ENCODE results near the gene IRF4. TPM values are rescaled to one million over a fixed set of nuclear protein-coding genes. Genes with fewer than 3 reads are reported as not detected.

IRF4 gene
- total and polyA plus RNA-seq, 10 donors, result 8.7 to 91.3 (median 46.3) TPM

DNA sequence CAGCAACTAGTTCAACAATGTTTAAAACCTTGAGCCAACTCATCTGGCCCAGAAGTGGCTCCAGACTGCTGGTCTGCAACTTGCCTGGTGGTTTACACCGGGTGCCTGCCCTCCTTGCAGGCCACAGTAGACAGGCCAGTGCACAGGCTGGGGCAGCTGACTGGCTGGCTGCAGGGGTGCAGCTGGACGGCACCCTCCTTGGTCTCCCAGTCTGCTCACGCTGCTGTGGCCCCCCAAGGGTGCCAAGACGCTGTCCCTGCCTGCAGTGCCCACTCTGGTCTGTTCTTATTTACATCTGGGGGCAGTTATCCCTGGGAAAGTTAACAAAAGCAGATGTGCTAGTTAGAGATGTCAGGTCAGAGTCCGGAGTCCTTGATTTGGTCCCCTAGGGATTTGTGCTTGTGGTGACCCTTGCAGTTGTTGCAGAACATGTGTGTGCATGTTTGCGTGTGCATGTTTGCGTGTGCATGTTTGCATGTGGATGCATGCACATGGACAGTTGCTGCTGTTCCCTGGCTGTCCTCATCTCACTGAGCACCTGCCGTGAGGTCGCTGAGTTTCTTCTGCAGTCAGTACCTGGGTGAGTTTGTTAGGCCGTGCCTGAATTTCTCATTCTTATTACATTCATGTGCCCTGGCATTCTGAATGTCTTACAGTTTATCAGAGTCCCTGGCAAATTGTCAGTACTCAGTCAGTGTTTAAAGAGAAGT lies 48.2 kb upstream of the IRF4 start:
- peak; percentile 78 for DNase-seq
- H3K27ac ChIP-seq, result no peak overlapping the region
- intact Hi-C loops (cut with DNase I; ENCODE audit: low total_unique reads), result no loop called here
- WGBS, 5 donors, result 85 to 90% (median 88%) methylated on average over 10 of the region's 10 CpGs
- no peaks in the 10 kb centered on the region for H3K27me3 ChIP-seq (replicated peaks in 1 of 7)
- peaks cover 0 to 23% (median 6%) of the 10 kb centered on the region in 6 donors for H3K36me3 ChIP-seq
- no peaks in the 10 kb centered on the region for H3K9me3 ChIP-seq
- H3K4me1 ChIP-seq, result peaks cover 27 to 71% (median 64%) of the 10 kb centered on the region in 6 donors
- H3K4me3 ChIP-seq, result no peak overlapping the region
- TF ChIP-seq POLR2A (IDR thresholded peaks at IDR 0.05), result no peak
- TF ChIP-seq, protein P1, sequence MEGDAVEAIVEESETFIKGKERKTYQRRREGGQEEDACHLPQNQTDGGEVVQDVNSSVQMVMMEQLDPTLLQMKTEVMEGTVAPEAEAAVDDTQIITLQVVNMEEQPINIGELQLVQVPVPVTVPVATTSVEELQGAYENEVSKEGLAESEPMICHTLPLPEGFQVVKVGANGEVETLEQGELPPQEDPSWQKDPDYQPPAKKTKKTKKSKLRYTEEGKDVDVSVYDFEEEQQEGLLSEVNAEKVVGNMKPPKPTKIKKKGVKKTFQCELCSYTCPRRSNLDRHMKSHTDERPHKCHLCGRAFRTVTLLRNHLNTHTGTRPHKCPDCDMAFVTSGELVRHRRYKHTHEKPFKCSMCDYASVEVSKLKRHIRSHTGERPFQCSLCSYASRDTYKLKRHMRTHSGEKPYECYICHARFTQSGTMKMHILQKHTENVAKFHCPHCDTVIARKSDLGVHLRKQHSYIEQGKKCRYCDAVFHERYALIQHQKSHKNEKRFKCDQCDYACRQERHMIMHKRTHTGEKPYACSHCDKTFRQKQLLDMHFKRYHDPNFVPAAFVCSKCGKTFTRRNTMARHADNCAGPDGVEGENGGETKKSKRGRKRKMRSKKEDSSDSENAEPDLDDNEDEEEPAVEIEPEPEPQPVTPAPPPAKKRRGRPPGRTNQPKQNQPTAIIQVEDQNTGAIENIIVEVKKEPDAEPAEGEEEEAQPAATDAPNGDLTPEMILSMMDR (IDR thresholded peaks at IDR 0.05 in 8 of 11, conservative IDR thresholded peaks at IDR 0.05 in 3 of 11), result no peak
- TF ChIP-seq POLR2AphosphoS5 (IDR thresholded peaks at IDR 0.05), result no peak

- no peaks in the 10 kb centered on the region for H3K9me3 ChIP-seq
- TF ChIP-seq POLR2A (IDR thresholded peaks at IDR 0.05) (no peak), POLR2AphosphoS5 (IDR thresholded peaks at IDR 0.05) (no peak)
- TF ChIP-seq, protein P1 (IDR thresholded peaks at IDR 0.05 in 8 of 11, conservative IDR thresholded peaks at IDR 0.05 in 3 of 11), result no peak
- no peak overlapping the region for H3K27ac ChIP-seq
- peaks cover 0 to 31% (median 14%) of the 10 kb centered on the region in 6 donors for H3K36me3 ChIP-seq
- WGBS, 5 donors, result 86 to 93% (median 89%) methylated on average over 20 of the region's 20 CpGs
- DNase-seq, result peak; percentile 79
- H3K4me1 ChIP-seq, result peaks cover 21 to 63% (median 56%) of the 10 kb centered on the region in 6 donors
- no peak overlapping the region for H3K4me3 ChIP-seq
- no peaks in the 10 kb centered on the region for H3K27me3 ChIP-seq (replicated peaks in 1 of 7)
- intact Hi-C loops (cut with DNase I; ENCODE audit: low total_unique reads), result no loop called here
Observed at GRCh38 chr6:343960-344815, 47.4 kb upstream of the IRF4 start.

DNA sequence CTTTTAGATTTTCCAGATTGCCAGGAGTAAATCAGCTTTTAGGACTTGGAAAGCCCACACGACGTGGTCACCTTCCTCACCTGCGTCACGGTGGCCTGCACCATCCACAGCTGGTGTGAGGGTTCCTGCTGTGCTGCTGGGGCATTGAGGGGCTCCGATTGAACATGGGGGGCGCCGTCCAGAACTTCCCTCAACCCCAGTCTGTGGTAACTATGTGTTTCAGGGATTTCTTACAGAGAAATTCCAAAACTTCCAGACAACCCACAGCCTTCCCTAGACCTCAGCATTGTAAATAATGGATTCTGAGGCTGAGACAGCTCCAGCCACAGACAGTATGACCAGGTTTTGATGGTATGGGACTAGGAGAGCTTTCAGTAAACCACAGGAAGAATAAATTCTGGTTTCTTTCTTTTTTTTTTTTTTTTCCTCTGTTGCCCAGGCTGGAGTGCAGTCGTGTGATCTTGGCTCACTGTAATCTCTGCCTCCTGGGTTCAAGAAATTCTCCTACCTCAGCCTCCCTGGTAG lies 46.7 kb upstream of the IRF4 start:
- Histone ChIP-seq H3K27me3 (replicated peaks in 1 of 7) (no peaks in the 10 kb centered on the region), H3K27ac (no peak overlapping the region), H3K4me3 (no peak overlapping the region), H3K36me3 (peaks cover 0 to 38% (median 19%) of the 10 kb centered on the region in 6 donors), H3K4me1 (peaks cover 14 to 56% (median 49%) of the 10 kb centered on the region in 6 donors), H3K9me3 (no peaks in the 10 kb centered on the region)
- 73 to 87% (median 80%) methylated on average over 8 of the region's 8 CpGs for WGBS, 5 donors
- intact Hi-C loops (cut with DNase I; ENCODE audit: low total_unique reads), result no loop called here
- peak; percentile 69 for DNase-seq
- TF ChIP-seq, protein P1 (IDR thresholded peaks at IDR 0.05 in 8 of 11, conservative IDR thresholded peaks at IDR 0.05 in 3 of 11), result no peak
- TF ChIP-seq POLR2A (IDR thresholded peaks at IDR 0.05), result no peak
- no peak for TF ChIP-seq POLR2AphosphoS5 (IDR thresholded peaks at IDR 0.05)
